Measurements from ENCODE around the gene ATL2. TPM values are rescaled to one million over a fixed set of nuclear protein-coding genes. Genes with fewer than 3 reads are reported as not detected.

Gene ATL2
- total and polyA plus RNA-seq, 2 donors (not counting 1 experiment from before 2014, with no cell fraction given) = 26.5 to 70.7 TPM

DNA sequence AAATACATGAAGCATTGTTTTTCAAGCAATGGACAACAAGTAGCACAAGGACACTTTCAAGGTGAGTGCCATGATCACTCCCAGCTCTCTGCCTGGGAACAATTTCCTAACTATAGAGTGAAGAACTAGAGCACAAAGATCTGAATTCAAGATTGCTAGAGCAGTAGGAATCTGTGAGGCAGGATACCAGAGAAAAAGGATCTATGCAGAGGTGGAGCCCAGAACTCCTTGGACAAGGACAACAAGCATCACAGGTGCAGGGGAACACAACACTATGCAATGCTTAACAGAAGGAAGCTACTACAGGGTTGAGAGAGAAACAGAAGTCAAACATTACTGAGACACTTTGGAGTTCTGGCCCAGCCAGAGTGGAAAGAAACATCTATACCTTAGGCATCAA lies 24.7 kb downstream of the ATL2 start:
- Histone ChIP-seq H3K9me3 (ENCODE audit: control insufficient read depth, insufficient read depth, low read depth, low read length) (no peaks in the 10 kb centered on the region), H3K36me3 (ENCODE audit: control insufficient read depth, insufficient read depth, low read length) (no peaks in the 10 kb centered on the region), H3K27ac (ENCODE audit: insufficient read depth, low read length) (no peak overlapping the region), H3K27me3 (ENCODE audit: control insufficient read depth, insufficient read depth, low read length) (no peaks in the 10 kb centered on the region), H3K9ac (ENCODE audit: insufficient read depth, low read length) (no peak overlapping the region), H2AFZ (ENCODE audit: low read length) (no peak overlapping the region), H4K20me1 (ENCODE audit: control insufficient read depth, extremely low read depth, insufficient read depth, low read length) (no peaks in the 10 kb centered on the region), H3K4me1 (ENCODE audit: control insufficient read depth, extremely low read depth, insufficient read depth, low read length) (no peaks in the 10 kb centered on the region), H3K4me3 (replicated peaks in 1 of 4; ENCODE audit: control extremely low read depth in 1 of 4, insufficient read depth in 1 of 4, low read depth in 3 of 4, low read length in 4 of 4) (no peak overlapping the region), H3K79me2 (ENCODE audit: control insufficient read depth, insufficient read depth, low read length) (peaks cover 26% of the 10 kb centered on the region), H3K4me2 (ENCODE audit: extremely low read depth, insufficient read depth, low read length) (no peak overlapping the region)
- DNase-seq (ENCODE audit: low read depth in 2 of 2) = no peak
- TF ChIP-seq EZH2 (IDR thresholded peaks at IDR 0.05; ENCODE audit: low read length, missing control alignments) = no peak
- TF ChIP-seq, protein P1, sequence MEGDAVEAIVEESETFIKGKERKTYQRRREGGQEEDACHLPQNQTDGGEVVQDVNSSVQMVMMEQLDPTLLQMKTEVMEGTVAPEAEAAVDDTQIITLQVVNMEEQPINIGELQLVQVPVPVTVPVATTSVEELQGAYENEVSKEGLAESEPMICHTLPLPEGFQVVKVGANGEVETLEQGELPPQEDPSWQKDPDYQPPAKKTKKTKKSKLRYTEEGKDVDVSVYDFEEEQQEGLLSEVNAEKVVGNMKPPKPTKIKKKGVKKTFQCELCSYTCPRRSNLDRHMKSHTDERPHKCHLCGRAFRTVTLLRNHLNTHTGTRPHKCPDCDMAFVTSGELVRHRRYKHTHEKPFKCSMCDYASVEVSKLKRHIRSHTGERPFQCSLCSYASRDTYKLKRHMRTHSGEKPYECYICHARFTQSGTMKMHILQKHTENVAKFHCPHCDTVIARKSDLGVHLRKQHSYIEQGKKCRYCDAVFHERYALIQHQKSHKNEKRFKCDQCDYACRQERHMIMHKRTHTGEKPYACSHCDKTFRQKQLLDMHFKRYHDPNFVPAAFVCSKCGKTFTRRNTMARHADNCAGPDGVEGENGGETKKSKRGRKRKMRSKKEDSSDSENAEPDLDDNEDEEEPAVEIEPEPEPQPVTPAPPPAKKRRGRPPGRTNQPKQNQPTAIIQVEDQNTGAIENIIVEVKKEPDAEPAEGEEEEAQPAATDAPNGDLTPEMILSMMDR (conservative IDR thresholded peaks at IDR 0.05 in 1 of 2, IDR thresholded peaks at IDR 0.05 in 1 of 2; ENCODE audit: low read depth in 1 of 2, low read length in 2 of 2) = no peak

DNA sequence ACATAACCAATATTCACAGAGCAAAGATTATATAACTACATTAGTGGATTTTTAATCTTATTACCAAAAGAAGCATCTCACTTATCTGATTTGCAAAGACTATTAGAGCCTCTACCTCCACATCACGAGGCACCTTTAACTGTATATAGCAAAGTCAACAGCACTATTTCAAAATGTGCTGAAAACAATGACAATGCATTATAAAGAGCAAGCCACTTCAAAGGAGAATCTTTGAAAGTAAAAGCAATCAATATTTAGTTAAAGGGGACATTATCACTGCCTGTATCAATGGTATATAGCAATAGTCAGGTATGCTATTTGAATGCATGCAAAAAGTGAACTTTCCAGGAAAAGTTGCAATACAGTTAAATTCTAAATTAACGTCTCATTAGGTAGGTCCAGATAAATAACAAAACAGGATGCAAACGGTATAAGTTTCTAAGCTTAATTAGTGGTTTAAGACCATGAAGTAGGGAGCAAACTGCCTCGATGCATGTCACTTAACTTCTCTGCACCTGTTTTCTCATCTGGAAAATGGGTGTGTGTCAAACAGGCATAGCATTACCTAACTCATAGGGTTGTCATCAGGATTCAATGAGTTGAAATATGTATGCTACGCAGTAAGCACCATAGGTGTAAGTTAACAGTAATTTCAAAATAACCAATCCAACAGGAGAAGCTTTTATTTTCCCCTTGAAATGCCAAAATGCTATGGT lies 31.6 kb downstream of the ATL2 start:
- Histone ChIP-seq H3K27ac (ENCODE audit: insufficient read depth, low read length) (no peak overlapping the region), H4K20me1 (ENCODE audit: control insufficient read depth, extremely low read depth, insufficient read depth, low read length) (no peaks in the 10 kb centered on the region), H3K27me3 (ENCODE audit: control insufficient read depth, insufficient read depth, low read length) (no peaks in the 10 kb centered on the region), H3K9me3 (ENCODE audit: control insufficient read depth, insufficient read depth, low read depth, low read length) (no peaks in the 10 kb centered on the region), H3K4me2 (ENCODE audit: extremely low read depth, insufficient read depth, low read length) (no peak overlapping the region), H3K4me3 (replicated peaks in 1 of 4; ENCODE audit: control extremely low read depth in 1 of 4, insufficient read depth in 1 of 4, low read depth in 3 of 4, low read length in 4 of 4) (no peak overlapping the region), H3K4me1 (ENCODE audit: control insufficient read depth, extremely low read depth, insufficient read depth, low read length) (no peaks in the 10 kb centered on the region), H3K79me2 (ENCODE audit: control insufficient read depth, insufficient read depth, low read length) (peaks cover 33% of the 10 kb centered on the region), H2AFZ (ENCODE audit: low read length) (no peak overlapping the region), H3K9ac (ENCODE audit: insufficient read depth, low read length) (no peak overlapping the region), H3K36me3 (ENCODE audit: control insufficient read depth, insufficient read depth, low read length) (peaks cover 1% of the 10 kb centered on the region)
- TF ChIP-seq EZH2 (IDR thresholded peaks at IDR 0.05; ENCODE audit: low read length, missing control alignments) = no peak
- TF ChIP-seq, protein P1 (conservative IDR thresholded peaks at IDR 0.05 in 1 of 2, IDR thresholded peaks at IDR 0.05 in 1 of 2; ENCODE audit: low read depth in 1 of 2, low read length in 2 of 2) = no peak
- DNase-seq (ENCODE audit: low read depth in 2 of 2) = no peak

DNA sequence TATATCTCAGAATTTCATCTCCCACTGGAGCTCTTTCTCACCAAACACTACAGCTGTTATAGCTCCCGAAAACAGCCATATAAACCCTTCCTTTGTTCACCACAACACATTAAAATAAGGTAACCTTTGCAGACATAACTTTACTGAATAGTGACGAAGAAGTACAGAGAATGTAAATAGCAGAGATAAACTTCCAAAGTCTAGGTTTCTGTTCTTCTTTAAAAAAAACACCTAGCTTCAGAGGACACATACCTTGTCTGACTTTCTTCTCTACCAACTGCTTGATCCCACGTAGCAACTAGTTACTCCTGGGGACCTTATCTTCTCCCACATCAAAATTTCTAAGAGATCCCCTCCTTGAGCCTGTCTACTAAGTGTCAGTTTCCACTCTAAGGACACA lies 32.3 kb downstream of the ATL2 start:
- Histone ChIP-seq H3K27me3 (ENCODE audit: control insufficient read depth, insufficient read depth, low read length) (no peaks in the 10 kb centered on the region), H3K4me3 (replicated peaks in 1 of 4; ENCODE audit: control extremely low read depth in 1 of 4, insufficient read depth in 1 of 4, low read depth in 3 of 4, low read length in 4 of 4) (no peak overlapping the region), H3K27ac (ENCODE audit: insufficient read depth, low read length) (no peak overlapping the region), H3K36me3 (ENCODE audit: control insufficient read depth, insufficient read depth, low read length) (peaks cover 1% of the 10 kb centered on the region), H3K9me3 (ENCODE audit: control insufficient read depth, insufficient read depth, low read depth, low read length) (no peaks in the 10 kb centered on the region), H2AFZ (ENCODE audit: low read length) (no peak overlapping the region), H4K20me1 (ENCODE audit: control insufficient read depth, extremely low read depth, insufficient read depth, low read length) (no peaks in the 10 kb centered on the region), H3K79me2 (ENCODE audit: control insufficient read depth, insufficient read depth, low read length) (peaks cover 26% of the 10 kb centered on the region), H3K9ac (ENCODE audit: insufficient read depth, low read length) (no peak overlapping the region), H3K4me1 (ENCODE audit: control insufficient read depth, extremely low read depth, insufficient read depth, low read length) (no peaks in the 10 kb centered on the region), H3K4me2 (ENCODE audit: extremely low read depth, insufficient read depth, low read length) (no peak overlapping the region)
- DNase-seq (ENCODE audit: low read depth in 2 of 2) = no peak
- TF ChIP-seq EZH2 (IDR thresholded peaks at IDR 0.05; ENCODE audit: low read length, missing control alignments) = no peak
- TF ChIP-seq, protein P1 (conservative IDR thresholded peaks at IDR 0.05 in 1 of 2, IDR thresholded peaks at IDR 0.05 in 1 of 2; ENCODE audit: low read depth in 1 of 2, low read length in 2 of 2) = no peak

All from fibroblast of lung (primary cell).